HG03196 (cell line): ENCODE data around the gene UBE2QL1.

Source experiments
- ATAC-seq: cut with Tn5 transposase; IDR thresholded peaks from one replicate; pipeline ENCODE4 v1.9.1; 2021; ENCODE audit not compliant: unreplicated experiment

UBE2QL1 gene, protein sequence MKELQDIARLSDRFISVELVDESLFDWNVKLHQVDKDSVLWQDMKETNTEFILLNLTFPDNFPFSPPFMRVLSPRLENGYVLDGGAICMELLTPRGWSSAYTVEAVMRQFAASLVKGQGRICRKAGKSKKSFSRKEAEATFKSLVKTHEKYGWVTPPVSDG

GRCh38 chr5:6448622-6449464 is at the start of gene UBE2QL1:
TSS of gene UBE2QL1 (plus strand) at chr5:6448859. CDS start at chr5:6448894, 35 bp downstream.
- ATAC-seq = no peak

- no peak for ATAC-seq
Observed at GRCh38 chr5:6399980-6400910, 48.4 kb upstream of the UBE2QL1 start.

DNA sequence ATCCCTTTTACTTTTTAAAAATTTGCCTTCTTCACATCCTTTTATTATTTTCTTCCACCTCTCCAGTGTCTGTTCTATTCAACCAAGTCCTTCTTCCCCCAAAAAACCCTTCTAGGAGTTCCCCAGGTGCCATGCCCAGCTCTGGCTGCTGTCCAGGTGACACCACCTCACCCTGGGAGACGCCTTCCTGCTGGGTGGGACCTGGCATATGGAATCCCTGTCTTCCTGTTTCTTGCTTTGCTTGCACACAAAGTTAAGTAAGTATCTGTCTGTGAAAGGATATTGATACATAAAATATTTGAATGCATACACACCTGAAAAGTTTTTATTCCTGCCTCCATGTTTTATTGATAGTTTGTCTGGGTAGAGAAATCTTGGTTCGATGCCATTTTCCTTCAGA is 47.2 kb upstream of the UBE2QL1 start:
- no peak for ATAC-seq

DNA sequence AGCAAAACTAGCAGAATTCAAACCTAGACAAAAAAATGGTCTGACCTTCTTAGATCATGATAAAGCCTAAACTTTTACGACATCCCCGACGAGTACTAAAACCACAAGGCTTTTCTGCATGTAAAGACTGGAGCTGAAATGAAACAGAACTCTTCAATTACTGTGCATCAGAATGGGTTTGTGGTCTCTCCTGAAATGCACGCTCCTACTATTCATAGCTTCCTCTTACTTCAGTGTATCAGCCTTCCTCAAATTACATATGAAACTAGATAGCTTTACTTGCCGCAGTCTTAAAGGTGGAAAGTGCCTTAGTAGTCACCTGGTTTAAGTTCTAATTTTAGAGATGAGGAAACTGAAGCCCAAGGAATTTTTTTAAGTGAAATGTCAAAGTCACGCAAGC is 45.7 kb upstream of the UBE2QL1 start:
- no peak for ATAC-seq

- no peak for ATAC-seq
Observed at GRCh38 chr5:6403416-6403815, 45.2 kb upstream of the UBE2QL1 start.

- no peak for ATAC-seq
Observed at GRCh38 chr5:6404129-6404528, 44.5 kb upstream of the UBE2QL1 start.

DNA sequence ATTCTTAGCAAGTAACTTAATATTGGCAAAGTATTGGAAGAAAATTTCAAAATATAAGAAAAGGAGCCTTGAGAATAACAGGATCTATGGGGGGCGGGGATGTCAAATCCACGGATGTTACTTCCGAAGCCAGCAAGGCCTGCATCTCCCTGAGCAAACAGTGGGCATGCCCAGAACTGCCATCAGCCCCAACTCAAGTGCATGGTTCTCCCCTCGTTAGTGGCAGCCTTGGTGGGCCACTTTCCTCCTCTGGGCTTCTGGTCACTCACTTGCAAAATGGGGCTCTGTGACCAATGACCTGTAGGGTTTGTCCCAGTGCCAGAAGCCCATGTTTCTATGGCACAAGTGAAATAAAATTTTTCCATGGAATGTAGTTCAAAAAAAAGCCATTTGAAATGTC is 43.1 kb upstream of the UBE2QL1 start:
- no peak for ATAC-seq

GRCh38 chr5:6407558-6408259 is 41.0 kb upstream of the UBE2QL1 start:
- ATAC-seq = no peak

DNA sequence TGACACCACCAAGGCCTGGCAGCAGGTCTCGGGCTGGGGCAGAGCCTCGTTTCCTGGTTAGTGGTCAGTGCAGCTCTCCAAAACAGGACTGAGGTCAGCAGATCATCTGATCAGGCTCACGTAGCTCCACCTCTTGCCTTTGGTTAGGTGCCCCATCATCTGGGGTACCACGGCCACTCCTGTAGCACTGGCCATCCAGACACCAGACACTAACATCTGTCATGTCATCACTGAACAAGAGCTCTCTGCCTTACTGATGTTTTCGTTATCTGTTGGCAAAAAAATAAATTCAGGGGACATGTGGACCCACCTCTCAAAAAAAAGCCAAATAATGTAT is 40.4 kb upstream of the UBE2QL1 start:
- no peak for ATAC-seq

GRCh38 chr5:6408627-6409446 is 39.8 kb upstream of the UBE2QL1 start:
- ATAC-seq = no peak

GRCh38 chr5:6410421-6410820 is 38.2 kb upstream of the UBE2QL1 start:
- ATAC-seq = no peak

- ATAC-seq = no peak
Observed at GRCh38 chr5:6411141-6411540, 37.5 kb upstream of the UBE2QL1 start.

DNA sequence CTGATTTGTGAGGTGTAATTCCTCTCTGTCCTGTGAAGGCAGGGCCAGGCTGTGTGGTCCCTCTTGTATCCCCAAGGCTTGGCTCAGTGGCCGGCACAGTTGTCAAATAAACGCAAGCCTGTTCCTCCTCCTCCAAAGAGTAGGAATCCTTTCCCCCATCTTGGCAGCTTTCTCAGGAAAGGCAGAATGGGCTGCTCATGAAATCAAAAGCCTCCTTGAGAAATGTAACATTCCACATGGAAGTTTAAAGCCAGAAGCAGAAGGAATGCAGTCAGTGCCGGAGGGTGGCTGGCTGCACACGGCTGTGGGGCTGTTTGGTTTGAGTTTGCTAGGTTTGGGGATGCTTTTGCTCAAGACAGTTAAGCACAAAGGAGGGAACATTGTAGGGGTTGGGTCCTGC is 35.8 kb upstream of the UBE2QL1 start:
- ATAC-seq = no peak

- ATAC-seq = no peak
Observed at GRCh38 chr5:6417657-6418056, 31.0 kb upstream of the UBE2QL1 start.

- no peak for ATAC-seq
Observed at GRCh38 chr5:6418679-6419276, 29.9 kb upstream of the UBE2QL1 start.

DNA sequence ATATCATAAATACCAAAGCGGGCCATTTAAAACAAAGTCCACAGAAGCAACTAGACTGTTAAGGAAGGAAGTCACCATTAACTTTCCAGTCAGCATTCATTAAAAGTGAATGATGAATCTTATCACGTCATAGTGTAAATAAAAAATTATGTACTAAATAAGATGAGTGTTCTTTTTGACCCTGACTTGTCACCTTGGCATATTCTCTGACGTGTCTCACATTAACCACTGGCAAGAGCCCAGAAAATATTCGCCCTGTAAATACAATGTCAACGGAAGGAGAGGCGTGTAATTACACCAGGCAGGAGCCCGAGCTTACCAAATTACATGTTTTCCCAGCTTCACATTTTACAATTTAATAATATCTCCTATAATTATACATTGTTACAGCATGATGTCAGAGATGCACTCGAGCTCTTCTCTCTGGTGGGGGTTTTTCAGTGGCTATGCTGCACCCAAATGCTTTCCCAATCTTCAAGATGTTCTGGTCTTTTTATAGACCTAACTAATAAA is 29.3 kb upstream of the UBE2QL1 start:
- no peak for ATAC-seq

DNA sequence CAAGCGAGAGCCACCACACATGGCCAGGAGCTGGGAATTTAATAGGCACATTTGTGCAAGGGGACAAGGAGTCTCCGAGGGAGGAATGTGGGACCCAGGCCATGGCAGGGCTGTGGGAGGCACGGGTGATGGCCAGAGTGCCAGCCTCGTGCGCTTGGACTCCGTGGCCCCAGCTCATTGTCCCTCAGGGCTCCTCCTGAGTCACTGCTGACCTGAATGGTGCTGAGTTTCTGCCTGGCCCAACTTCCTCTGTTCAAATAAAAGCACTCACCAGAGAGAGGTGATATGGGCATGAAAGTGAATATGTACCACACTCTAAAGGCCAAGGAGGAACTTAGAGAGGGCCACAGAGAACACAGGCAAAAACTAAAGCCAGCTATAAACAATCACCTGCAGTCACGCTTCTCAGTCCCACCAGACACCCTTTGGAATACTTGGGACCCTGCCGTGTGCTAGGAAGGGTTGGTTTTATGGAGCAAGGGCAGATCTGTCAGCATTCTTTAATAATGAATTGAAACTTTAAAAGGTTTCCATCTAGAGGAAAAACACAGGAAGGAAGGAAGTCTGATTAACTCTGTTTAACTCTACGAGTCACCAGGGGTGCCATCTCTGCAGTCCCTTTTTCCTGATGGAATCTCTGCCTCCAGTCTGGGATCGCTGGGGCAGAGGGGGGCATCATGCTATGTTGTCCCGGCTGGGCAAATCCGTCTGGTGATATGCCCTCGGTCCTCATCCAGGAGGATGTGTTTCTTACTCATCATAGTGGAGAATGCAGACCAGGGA is 25.1 kb upstream of the UBE2QL1 start:
- no peak for ATAC-seq

GRCh38 chr5:6424110-6424659 is 24.5 kb upstream of the UBE2QL1 start:
- ATAC-seq = no peak

DNA sequence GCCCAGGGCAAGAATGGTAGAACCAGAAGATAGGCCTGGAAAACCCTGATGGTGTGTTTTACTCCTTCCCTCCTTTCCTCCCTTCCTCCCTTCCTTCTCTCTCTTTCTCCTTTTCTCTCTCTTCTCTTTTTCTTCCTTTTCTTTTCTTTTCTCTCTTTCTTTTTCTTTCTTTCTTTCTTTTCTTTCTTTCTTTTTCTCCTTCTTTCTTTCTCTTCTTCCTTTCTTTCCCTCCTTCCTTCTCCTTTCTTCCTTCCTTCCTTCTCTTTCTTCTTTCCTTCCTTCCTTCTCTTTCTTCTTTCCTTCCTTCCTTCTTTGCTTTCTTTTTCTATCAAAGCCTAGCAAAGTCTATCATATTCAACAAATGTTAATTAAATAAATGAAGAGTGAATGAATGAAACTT is 24.0 kb upstream of the UBE2QL1 start:
- no peak for ATAC-seq
